OCI-LY1 (cell line): ENCODE data around the gene SMPD3.

Source experiments
- EZH2 ChIP-seq: fragments of 200-600 bp; sonication (generic), shearing (Covaris generic); IDR thresholded peaks from 2 replicates; pipeline ENCODE4 v1.8.0; 2017; ENCODE audit warnings: borderline replicate concordance, mixed run types, mild to moderate bottlenecking, antibody characterized with exemption, low read length, moderate library complexity, mixed read lengths
- TF ChIP-seq, protein P1 (sequence below): fragments of 200-600 bp; sonication (generic), shearing (Covaris generic); IDR thresholded peaks from 2 replicates; pipeline ENCODE4 v1.5.1; 2017; ENCODE audit warnings: mild to moderate bottlenecking, antibody characterized with exemption, low read length, moderate library complexity, mixed read lengths

DNA sequence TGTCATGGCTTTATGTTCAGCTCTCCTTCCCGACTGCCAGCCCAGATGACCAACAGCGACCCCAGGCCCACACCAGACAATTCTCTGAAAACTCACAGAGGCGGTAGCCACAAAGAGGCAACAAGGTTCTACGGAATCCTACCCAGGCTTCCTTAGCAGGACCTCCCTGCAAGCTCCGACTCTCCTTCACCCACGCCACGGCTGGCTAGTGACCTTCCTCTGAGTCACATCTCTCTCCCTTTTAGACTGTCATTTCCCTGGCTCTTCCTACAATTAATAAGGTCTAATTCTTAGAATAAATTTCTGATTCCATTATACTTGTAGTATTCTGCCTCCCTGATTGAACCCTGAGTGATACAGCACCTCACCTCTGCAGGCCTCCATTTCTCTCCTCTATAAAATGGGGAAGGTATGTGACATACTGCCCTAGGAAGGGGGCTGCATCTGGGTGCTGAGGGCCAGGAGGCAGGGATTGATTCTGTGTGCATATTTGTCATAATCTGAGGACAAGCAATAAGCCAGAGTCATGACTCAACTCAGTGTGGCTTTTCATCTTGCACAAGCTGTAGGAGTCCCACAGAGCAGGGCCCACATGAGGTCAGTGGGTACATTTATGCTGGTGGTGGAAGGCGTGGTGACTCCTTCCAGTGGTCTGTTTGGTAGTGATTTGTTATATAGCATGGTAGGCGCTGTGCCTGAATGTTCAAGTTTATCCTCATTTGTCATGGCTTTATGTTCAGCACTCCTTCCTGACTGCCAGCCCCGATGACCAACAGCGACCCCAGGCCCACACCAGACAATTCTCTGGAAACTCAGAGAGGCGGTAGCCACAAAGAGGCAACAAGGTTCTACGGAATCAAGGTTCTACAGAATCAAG is 46.2 kb downstream of the SMPD3 start:
- TF ChIP-seq, protein P1, sequence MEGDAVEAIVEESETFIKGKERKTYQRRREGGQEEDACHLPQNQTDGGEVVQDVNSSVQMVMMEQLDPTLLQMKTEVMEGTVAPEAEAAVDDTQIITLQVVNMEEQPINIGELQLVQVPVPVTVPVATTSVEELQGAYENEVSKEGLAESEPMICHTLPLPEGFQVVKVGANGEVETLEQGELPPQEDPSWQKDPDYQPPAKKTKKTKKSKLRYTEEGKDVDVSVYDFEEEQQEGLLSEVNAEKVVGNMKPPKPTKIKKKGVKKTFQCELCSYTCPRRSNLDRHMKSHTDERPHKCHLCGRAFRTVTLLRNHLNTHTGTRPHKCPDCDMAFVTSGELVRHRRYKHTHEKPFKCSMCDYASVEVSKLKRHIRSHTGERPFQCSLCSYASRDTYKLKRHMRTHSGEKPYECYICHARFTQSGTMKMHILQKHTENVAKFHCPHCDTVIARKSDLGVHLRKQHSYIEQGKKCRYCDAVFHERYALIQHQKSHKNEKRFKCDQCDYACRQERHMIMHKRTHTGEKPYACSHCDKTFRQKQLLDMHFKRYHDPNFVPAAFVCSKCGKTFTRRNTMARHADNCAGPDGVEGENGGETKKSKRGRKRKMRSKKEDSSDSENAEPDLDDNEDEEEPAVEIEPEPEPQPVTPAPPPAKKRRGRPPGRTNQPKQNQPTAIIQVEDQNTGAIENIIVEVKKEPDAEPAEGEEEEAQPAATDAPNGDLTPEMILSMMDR = no peak
- TF ChIP-seq EZH2 = no peak
